GM11168 (cell line): Measurements from ENCODE around the gene MPO.

Experiments used
- in situ Hi-C: fragments of 300-500 bp; cut with MboI; formaldehyde crosslinking; loops from one replicate; pipeline ENCODE4 v1.12.0; 2022; ENCODE audit warnings: low sequenced_read_pairs; ENCODE audit not compliant: unreplicated experiment

MPO gene

DNA sequence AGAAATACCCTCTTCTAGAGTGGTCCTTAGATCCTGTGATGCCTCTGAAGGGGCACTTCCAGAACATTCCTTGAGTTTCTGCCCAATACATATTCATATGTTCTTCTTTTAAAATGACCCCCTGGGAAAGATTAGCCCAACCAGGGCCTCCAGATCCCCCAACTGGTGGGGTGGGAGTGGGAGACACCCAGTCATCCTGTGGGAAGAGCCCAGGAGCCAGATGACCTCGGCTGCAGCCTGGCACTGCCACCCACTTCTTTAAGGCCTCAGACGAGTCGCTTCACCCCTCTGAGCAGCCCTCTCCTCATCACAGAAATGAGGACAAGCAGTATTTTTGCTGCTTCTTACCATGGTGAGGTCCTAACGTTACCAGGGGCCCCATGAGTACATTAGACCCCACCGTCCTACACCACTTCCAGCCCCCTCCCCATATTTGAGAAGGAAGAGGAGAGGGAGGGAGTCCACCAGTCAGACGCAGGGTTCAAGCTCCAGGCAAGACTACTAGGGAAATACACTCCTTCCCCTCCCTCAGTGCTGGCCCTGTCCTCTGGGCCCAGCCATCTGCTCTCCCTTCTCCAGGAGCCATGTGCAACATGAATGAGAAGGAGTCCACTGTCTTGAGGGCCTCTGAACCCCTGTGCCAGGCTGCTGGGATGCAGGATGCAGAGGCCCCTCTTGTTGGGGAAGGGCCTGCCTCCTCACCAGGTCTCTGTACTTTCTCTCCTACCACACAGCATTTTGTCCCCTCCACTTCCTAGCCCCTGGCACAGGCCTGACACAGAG is 11.8 kb downstream of the MPO start:
- in situ Hi-C loops = no loop called here

DNA sequence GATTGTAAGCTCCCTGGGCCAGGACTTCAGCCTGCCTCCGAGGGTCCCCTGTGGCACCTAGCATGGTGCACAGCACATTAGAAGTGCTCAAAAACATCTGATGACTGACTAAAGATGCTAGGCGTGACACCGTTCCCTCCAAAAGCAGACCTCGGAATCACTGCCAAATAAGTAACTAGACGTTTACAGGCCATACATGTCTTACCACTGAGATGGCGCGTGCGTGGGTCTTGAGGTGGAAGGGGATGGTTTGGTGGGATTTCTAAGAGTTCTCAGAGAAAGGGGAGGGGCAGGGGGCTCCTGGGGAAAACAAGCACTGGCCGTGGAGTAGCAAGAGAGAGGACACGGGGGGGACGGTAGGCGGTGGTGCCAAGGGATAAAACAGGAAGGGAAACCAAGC is 12.4 kb downstream of the MPO start:
- in situ Hi-C loops = no loop called here

DNA sequence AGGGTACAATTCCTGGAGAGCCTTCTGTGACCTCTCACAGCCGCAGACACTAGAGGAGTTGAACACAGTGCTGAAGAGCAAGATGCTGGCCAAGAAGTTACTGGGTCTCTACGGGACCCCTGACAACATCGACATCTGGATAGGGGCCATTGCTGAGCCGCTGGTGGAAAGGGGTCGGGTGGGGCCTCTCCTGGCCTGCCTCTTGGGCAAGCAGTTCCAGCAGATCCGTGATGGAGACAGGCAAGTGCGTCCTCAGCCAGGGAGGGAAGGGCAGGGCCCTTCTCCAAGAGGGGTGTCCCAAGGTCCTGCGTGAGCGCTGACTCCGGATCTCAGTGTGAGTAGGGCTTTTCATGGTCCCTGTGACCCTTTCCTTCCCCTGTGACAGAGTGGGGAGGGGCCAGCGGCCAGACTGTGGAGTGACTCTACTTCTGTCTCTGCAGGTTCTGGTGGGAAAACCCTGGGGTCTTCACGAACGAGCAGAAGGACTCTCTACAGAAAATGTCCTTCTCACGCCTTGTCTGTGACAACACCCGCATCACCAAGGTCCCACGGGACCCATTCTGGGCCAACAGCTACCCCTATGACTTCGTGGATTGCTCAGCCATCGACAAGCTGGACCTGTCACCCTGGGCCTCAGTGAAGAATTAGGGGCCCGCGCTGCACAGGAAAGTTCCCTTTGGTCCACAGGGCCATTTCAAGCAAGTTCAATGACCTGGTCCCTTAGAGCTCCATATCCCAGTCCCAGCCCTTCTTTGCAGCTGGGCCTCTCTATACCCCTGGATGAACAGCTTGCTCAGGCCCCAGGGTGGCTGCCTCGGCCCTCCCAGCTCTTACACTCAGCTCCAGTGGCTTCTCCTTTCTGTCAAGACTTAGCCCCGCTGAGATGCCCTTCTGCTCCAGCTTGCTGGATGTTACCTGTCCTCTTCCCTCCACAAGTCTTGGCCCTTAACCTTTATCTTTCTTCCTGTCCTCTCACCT is 13.1 kb downstream of the MPO start:
- in situ Hi-C loops = no loop called here

DNA sequence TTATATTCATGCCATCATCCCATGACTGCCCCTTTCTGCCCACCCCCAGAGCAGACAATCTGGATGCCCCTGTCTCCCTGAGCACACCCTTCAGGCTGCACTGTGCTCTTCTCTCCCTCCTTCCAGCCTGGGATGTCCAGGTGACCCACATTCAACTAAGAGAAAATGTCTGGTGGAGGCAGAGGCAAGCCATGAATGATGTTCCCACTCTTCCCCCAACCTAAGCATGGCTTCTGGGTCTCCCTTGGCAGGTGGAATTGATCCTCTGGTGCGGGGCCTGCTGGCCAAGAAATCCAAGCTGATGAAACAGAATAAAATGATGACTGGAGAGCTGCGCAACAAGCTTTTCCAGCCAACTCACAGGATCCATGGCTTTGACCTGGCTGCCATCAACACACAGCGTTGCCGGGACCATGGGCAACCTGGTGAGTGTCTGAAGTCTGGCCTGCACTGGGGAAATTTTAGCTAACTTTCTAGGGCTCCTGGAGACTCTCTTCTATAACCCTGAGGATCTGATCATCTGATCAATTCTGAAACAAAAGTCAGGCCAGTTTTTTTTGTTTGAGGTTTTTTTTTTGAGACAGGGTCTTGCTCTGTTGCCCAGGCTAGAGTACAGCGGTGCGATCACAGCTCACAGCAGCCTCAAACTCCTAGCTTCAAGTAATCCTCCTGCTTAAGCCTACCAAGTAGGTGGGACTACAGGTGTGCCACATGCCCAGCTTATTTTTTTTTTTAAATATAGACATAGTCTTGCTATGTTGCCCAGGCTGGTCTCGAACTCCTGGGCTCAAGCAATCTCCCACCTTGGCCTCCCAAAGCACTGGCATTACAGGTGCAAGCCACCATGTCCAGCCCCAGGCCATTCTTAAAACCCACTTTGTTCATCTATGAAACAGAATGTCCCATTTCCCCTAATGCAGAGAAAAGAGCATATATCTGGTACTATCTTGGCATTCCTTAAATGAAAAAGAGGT is 14.5 kb downstream of the MPO start:
- in situ Hi-C loops = no loop called here

DNA sequence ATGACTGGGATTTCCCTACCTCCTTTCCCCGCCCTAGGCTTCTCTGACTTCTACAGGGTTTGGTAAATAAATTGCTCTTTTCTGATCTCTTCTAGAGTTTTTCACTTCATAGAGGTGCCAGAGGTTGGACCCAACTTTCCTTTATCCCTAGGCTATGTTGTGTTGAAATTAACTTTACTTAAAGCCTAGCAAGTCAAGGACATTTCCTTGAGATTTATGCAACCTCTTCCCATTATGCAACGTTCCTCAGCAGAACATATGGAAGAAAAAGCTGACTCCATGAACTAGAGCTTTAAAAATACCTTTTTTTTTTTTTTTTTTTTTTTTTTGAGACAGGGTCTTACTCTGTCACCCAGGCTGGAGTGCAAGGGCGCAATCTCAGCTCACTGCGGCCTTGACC is 15.5 kb downstream of the MPO start:
- in situ Hi-C loops = no loop called here

DNA sequence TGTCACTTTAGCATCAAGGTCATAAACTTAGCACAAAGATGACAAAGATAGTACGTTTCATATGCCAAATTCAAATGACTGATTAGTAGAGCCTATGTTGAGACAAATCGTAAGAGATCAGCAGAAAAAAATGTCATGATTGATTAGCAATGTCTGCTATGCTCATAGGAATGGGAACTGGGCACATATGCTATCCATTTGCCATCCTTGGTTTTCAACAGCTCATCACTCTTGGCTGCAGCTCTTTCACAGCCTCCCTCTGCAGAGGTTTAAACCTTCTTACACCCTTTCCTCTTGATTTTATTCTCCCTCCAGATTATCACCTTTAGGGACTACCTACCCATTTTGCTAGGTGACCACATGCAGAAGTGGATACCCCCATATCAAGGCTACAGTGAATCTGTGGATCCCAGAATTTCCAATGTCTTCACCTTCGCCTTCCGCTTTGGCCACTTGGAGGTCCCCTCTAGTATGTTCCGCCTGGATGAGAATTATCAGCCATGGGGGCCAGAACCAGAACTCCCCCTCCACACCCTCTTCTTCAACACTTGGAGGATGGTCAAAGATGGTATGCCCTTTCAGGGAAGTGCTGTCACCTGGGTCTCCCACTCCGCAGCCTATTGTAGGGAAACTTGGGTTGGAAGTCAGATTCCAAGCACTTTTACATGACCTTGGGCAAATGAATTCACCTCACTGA is 16.2 kb downstream of the MPO start:
- in situ Hi-C loops = no loop called here

DNA sequence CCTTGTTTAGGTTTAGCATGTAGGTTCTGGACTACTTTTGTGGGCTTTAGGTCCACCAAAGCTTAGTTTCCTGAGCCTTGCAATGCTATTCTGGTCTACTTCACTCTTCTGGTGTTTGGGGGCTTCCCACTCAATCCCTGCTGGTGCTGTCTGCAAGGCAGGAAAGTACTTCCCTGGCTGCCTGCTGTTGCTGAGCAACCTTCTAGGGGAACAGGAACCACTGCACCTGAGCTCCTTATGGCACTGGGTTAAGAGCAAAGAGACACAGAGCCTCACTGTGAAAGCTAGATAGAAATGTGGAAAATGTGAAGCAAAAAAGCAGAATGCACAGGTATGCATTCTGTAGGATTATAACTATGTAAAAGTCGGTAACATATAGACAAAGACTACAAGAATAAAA is 17.0 kb downstream of the MPO start:
- in situ Hi-C loops = no loop called here

DNA sequence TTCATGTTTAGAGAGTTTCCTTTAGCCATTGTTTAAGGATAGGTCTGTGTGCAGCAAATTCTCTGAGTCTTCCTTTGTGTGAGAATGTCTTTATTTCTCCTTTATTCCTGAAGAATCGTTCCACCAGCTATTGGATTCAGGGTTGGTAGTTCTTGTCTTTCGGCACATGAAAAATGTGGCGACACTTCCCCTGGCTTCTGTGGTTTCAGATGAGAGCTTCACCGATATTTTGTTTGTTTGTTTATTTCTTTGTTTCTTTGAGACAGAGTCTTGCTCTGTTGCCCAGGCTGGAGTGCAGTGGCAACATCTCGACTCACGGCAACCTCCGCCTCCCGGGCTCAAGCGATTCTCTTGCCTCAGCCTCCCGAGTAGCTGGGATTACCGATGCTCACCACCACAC is 18.6 kb downstream of the MPO start:
- in situ Hi-C loops = no loop called here

DNA sequence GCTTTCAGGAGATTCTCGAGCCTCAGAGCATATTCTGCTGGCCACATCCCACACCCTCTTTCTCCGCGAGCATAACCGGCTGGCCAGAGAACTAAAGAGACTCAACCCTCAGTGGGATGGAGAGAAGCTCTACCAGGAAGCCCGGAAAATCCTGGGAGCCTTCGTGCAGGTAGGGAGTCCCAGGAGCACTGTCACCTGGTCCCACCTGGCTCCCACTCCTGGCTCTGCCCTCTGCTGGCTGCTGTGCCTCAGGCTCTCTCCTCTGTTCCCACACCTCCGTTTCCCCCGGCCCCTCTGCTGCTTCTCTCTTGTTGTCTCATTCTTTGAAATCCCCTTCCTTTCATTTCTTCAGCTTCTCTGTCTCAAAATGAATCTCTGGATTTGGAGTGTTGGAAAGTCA is 25.9 kb downstream of the MPO start:
- in situ Hi-C loops = no loop called here

DNA sequence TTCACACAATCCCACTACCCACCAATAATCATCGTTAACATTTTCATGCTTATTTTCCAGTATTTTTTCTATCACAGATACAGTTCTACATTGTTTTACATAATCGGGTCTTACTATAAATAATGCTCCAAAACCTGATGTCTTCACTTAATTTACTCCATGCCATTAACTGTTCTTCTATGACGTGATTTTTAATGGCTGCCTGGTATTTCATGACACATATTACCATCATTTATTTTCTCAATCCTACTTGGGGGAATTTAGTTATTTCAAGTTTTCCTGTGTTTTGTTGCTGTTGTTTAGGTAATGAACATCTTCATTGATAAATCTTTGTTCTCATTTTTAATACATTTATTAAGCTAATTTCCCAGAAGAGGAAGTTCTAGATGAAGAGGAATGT is 27.7 kb downstream of the MPO start:
- in situ Hi-C loops = no loop called here

DNA sequence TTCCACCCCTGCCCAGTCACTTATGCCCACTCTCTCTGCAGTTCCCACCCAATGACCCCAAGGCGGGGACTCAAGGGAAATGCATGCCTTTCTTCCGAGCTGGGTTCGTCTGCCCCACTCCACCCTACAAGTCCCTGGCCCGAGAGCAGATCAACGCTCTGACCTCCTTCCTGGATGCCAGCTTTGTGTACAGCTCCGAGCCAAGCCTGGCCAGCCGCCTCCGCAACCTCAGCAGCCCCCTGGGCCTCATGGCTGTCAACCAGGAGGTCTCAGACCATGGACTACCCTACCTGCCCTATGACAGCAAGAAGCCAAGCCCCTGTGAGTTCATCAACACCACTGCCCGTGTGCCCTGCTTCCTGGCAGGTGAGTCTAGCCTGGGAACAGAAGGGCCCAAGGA is 28.6 kb downstream of the MPO start:
- in situ Hi-C loops = no loop called here

DNA sequence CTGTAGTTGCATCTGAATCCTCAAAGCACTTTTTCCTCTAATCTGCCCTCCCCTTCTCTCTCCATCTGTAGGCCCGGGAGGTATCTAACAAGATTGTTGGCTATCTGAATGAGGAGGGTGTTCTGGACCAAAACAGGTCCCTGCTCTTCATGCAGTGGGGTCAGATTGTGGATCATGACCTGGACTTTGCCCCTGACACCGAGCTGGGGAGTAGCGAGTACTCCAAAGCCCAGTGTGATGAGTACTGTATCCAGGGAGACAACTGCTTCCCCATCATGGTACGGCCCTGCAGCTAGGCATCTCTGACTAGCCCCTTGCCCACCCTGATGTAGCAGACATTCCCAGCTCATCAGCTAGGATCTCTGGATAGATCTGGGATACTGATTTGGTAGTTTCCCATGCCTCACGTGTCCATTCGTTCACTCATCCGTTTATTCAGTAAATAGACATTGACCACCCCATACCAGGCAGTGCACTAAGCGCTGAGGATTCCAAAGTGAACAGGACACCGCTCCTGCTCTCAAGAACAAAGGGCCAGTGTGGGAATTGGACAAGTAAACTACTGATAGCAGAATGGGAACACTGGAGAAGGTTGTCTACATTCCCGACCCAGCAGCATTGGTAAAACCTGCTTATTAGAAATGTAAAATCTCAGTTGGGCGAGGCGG is 30.3 kb downstream of the MPO start:
- in situ Hi-C loops = no loop called here

DNA sequence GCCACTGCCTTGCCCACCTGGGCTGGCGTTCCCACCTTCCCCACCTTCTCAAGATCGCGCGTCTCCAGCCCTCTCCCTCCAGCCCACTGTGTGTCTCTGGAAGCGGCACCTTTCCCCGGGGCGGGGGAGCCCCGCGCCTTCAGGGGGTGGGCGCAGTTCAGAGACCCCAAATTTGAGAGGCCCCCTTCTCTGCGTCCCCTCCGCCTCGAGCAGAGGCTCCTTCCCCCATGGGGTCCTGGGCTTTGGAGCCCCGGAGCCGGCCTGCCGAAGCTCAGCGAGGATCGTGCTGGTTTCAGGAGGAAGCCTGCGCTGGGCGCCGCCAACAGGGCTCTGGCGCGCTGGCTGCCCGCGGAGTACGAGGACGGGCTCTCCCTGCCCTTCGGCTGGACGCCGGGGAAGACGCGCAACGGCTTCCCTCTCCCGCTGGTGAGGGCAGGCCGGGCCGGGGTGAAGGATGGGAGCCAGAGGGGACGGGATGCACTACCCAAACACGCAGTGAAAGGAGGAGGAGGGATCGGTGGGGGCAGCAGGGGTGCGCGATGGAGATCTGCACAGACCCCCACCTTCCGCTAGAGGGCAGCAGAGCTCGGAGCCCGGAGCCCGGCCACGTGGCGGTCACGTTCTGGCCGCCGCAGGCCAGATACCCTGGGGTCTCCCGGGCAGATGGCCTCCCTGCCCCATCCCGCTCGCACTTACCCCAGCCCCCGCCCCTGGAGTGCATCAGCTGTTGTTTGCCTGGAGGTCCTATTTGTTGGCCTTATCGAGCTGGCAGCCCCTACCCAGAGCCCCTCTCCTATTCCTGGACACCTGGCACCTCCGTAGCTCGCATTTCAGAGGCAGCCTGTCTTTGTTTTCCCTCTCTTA is 31.2 kb downstream of the MPO start:
- in situ Hi-C loops = no loop called here

DNA sequence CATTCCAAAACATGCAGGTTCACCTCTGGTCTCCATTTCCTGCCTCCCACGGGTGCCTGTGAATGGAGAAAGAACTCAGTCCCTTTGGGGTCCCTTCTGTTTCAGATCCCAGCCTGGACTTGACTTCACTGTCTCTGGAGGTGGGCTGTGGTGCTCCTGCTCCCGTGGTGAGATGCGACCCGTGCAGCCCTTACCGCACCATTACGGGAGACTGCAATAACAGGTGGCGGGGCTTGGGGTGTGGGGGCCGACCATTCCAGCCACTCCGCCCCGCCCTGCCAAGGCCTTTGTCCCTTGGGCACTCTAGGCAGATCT is 31.8 kb downstream of the MPO start:
- in situ Hi-C loops = no loop called here

DNA sequence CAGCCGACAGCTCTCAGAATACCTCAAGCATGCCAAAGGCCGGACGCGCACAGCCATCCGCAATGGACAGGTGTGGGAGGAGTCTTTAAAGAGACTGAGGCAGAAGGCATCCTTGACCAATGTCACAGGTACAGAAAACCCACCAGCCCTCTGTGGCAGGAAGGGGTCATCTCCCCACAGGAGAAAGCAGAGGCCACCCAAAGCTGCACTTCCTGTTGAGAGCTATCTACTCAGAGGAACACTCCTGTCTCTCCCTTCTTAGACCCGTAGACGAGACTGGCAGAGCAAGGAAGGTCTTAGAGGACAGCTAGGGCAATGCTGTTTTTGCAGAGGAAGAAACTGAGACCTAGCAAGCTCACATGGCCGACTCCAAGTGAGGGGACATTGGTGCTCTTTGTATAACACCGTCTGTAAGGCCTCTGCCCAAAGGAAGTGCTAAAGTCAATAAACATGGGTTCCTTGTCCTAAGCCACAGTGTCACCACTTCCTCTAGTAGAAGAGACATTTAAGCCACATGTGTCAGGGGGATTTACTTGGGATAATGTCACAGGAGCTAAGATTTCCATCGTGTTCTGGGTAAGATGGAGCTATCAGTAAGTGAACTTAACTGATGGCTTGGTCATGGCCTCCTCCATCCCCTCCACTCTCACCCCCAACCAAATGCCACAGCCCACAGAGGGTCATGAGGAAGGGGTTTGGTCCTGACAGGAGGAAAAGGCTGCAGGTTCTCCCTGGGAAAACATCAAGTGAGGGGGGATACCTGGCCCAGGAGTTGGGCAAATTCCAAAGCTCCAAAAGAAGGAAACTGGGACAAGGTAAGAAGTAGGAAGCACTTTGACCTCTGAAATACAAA is 33.0 kb downstream of the MPO start:
- in situ Hi-C loops = no loop called here

DNA sequence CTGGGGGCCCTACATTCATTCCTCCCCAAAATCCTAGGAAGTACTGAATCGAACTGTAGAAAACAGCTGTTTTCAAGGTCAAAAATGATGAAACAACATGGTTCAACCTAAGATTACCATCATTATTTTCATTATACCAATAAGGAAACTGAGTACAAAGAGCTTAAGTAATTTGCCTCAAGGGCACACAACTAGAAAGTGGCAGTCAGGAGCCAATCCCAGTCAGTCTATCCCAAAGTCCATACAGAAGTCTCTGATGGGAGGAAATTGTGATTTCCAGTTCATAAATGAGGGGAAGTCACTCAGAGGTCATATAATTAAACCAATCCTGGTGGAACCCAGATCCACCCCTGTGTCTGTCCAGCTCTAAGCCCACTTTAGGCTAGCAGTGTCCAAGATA is 34.0 kb downstream of the MPO start:
- in situ Hi-C loops = no loop called here

DNA sequence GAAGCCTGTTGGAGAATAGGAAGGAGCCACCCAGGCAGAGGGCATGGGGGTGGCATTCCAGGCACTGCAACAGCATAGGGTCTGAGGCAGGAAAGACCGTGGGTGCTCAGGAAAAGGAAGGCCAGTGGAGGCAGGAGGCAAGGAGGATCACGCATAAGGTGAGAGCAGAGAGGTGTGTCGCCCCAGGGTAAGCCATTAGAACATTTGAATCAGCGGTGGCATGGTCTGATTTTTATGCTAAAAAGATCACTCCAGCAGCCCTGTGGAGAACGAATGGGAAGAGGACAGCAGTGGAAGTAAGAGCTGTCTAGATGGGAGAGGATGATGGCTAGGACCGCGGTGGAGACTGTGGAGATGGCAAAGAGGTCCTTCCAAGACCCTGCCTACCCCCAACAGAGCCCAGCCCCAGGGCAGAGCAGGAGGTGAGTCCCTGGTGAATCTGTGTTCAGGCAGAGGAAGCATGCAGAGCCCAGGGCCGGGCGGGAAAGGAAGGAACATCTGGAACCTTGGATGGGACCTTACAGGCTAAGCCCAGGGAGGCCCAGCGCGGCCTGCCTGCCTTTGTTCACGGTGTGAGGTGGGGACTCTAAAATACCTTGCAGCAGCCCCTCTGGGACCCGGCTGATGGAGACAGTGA is 34.5 kb downstream of the MPO start:
- in situ Hi-C loops = no loop called here
